ENCODE results near the gene ALG1.
"Not testable (repeated sequence)": the region's sequence is repeated elsewhere in the genome, so short reads cannot be mapped to it uniquely, and the experiment has no call there.

- not testable (repeated sequence) for TF ChIP-seq CTCF, POLR2A, EP300 (IDR thresholded peaks at IDR 0.05)
Measured at GRCh38 chr16:5080461-5080860, 8.8 kb downstream of the ALG1 start.
